Neutrophil (primary cell): ENCODE measurements around the gene ZC3H13.
"Not testable (repeated sequence)": the region's sequence is repeated elsewhere in the genome, so short reads cannot be mapped to it uniquely, and the experiment has no call there.

Source experiments
- H3K27ac ChIP-seq: fragments of 200-600 bp; sonication (generic); 2 replicates; pipeline ENCODE4 v1.5.1; 2016; ENCODE audit warnings: mild to moderate bottlenecking, moderate library complexity
- H3K27me3 ChIP-seq: fragments of 200-600 bp; sonication (generic); 2 replicates; pipeline ENCODE4 v1.6.0; 2016; ENCODE audit warnings: mild to moderate bottlenecking
- H3K36me3 ChIP-seq: fragments of 200-600 bp; sonication (generic); 2 replicates; pipeline ENCODE4 v1.5.1; 2017
- H3K4me1 ChIP-seq, 2 experiments: fragments of 200-600 bp in 1 of 2; sonication (generic) in 1 of 2; 1 replicate in 1 of 2; 2 replicates in 1 of 2; pipeline versions ENCODE4 v1.5.1 to v1.6.1; 2013 to 2016; ENCODE audit warnings: low read depth in 1 of 2, low read length in 1 of 2, mild to moderate bottlenecking in 1 of 2, moderate library complexity in 1 of 2; ENCODE audit not compliant: control insufficient read depth in 1 of 2, insufficient read depth in 1 of 2
- H3K4me3 ChIP-seq, 2 experiments: fragments of 200-600 bp in 1 of 2; sonication (generic) in 1 of 2; 1 replicate in 1 of 2; 2 replicates in 1 of 2; pipeline ENCODE4 v1.5.1; 2013 to 2016; ENCODE audit warnings: low read depth in 1 of 2, low read length in 1 of 2, mild to moderate bottlenecking in 1 of 2, moderate library complexity in 1 of 2
- H3K9me3 ChIP-seq: fragments of 200-600 bp; sonication (generic); 2 replicates; pipeline ENCODE4 v1.5.1; 2016
- TF ChIP-seq, protein P1 (sequence below): fragments of 200-600 bp; sonication (generic); IDR thresholded peaks from 2 replicates; pipeline ENCODE4 v1.5.1; 2016; ENCODE audit warnings: antibody characterized with exemption

ZC3H13 gene

DNA sequence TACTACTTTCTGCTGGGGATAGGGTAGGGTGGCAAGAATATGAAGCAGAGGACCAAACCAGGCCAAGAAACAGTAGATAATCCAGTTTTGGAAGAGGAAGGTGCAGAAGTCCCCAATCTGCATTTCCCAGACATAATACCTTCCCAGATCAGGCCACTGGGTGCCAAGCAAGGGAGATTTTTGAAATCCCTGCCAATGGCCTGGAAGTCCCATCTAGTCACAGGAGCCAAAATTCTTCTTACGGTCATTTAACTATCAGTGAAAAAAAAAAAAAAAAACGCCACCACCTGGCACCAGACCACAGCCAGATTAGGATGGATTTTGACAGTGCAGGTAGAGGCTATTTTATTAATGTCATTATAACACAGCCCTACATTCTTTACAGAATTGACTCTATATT is 57.8 kb downstream of the ZC3H13 start:
- Histone ChIP-seq H3K27me3 (no peaks in the 10 kb centered on the region), H3K27ac (no peak overlapping the region), H3K36me3 (peaks cover 10% of the 10 kb centered on the region), H3K4me3 (no peak overlapping the region), H3K4me1 (no peaks in the 10 kb centered on the region), H3K9me3 (no peaks in the 10 kb centered on the region)
- TF ChIP-seq, protein P1, sequence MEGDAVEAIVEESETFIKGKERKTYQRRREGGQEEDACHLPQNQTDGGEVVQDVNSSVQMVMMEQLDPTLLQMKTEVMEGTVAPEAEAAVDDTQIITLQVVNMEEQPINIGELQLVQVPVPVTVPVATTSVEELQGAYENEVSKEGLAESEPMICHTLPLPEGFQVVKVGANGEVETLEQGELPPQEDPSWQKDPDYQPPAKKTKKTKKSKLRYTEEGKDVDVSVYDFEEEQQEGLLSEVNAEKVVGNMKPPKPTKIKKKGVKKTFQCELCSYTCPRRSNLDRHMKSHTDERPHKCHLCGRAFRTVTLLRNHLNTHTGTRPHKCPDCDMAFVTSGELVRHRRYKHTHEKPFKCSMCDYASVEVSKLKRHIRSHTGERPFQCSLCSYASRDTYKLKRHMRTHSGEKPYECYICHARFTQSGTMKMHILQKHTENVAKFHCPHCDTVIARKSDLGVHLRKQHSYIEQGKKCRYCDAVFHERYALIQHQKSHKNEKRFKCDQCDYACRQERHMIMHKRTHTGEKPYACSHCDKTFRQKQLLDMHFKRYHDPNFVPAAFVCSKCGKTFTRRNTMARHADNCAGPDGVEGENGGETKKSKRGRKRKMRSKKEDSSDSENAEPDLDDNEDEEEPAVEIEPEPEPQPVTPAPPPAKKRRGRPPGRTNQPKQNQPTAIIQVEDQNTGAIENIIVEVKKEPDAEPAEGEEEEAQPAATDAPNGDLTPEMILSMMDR = no peak

DNA sequence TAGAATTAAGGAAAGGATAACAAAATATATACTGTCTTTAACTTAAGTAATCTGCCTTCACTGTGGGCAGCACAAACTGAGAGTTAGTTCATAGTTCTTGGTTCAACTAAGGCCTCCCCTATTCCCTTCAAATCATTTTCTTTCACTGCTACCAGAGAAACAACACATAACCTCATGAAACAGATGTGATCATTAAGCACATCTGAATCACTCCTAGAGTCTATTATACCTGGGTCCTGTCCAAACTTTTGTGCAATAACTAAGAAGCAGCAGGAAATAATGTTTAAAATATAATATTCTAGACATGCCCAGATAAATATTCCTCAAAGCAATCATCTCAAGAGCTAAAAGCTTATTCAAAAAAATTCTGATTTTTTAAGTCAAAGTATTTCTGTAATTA is 62.9 kb downstream of the ZC3H13 start:
- Histone ChIP-seq H3K4me3 (no peak overlapping the region), H3K9me3 (no peaks in the 10 kb centered on the region), H3K27ac (no peak overlapping the region), H3K36me3 (peaks cover 47% of the 10 kb centered on the region), H3K27me3 (no peaks in the 10 kb centered on the region), H3K4me1 (no peaks in the 10 kb centered on the region)
- TF ChIP-seq, protein P1 = no peak

DNA sequence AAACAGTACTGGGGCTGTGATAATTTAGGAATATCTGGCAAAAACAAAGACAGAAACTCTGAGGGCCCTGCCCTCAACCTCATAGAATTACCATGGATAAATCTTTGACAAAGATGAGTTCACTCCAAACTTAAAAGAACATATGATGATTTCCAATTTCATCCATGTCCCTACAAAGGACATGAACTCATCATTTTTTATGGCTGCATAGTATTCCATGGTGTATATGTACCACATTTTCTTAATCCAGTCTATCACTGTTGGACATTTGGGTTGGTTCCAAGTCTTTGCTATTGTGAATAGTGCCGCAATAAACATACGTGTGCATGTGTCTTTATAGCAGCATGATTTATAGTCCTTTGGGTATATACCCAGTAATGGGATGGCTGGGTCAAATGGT is 71.4 kb downstream of the ZC3H13 start:
- not testable (repeated sequence) for H3K4me1 ChIP-seq, H3K9me3 ChIP-seq, H3K27ac ChIP-seq, H3K4me3 ChIP-seq, H3K27me3 ChIP-seq
- peaks cover 34% of the 10 kb centered on the region for H3K36me3 ChIP-seq

DNA sequence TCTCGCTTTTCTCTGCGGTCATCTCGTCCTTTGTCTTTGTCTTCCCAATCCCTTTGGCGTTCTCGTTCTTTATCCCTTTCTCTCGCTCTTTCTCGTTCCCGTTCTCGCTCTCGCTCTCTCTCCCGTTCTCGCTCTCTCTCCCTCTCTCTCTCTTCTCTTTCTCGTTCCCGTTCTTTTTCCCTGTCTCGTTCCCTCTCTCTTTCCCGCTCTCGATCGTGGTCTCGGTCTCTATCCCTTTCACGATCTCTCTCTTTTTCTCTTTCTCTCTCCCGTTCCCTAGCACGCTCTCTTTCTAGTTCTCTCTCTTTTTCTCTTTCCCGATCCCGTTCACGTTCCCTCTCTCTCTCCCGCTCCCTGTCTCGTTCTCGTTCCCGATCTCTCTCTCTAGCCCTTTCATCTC is 77.2 kb downstream of the ZC3H13 start:
- TF ChIP-seq, protein P1 = no peak
- Histone ChIP-seq H3K36me3 (peaks cover 47% of the 10 kb centered on the region), H3K27me3 (no peaks in the 10 kb centered on the region), H3K4me1 (no peaks in the 10 kb centered on the region), H3K4me3 (no peak overlapping the region), H3K27ac (no peak overlapping the region), H3K9me3 (no peaks in the 10 kb centered on the region)

DNA sequence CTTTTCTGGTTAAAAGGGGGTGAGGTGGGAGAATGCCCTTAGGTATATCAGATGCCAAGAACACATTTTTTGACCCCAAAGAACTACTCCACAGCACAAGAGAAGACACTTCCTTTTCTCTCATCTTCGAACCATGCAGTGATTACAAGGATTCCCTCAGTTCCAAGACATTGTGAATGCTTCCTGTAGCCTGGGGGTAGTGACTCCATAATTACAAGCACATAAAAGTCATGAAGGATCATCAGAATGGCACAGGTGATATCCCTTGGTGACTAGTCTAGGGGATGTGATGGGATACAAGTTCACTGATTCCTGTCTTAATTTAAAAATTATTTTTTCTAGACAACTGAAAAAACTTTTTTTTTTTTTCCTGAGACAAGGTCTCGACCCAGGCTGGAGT is 78.0 kb downstream of the ZC3H13 start:
- Histone ChIP-seq H3K27ac (no peak overlapping the region), H3K27me3 (no peaks in the 10 kb centered on the region), H3K9me3 (no peaks in the 10 kb centered on the region), H3K36me3 (peaks cover 51% of the 10 kb centered on the region), H3K4me1 (no peaks in the 10 kb centered on the region), H3K4me3 (no peak overlapping the region)
- TF ChIP-seq, protein P1 = no peak

DNA sequence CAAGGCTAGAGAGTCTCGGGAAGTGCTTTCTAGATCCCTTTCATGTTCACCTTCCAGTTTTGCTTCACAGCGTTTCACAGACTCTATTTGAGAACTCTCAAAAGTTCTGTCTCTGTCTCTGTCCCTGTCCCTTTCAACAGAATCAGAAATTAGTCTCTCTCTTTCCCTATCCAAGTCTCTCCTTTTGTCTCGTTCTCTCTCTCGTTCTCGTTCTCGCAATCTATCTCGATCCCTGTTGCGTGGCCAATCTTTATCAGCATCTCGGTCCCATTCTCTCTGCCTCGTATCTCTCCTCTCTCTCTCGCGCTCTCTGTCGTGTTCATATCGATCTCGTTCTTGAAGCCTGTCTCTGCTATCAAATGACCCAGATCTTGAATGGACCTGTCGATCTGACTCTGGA is 85.0 kb downstream of the ZC3H13 start:
- Histone ChIP-seq H3K27ac (no peak overlapping the region), H3K36me3 (peaks cover 73% of the 10 kb centered on the region), H3K27me3 (no peaks in the 10 kb centered on the region), H3K9me3 (no peaks in the 10 kb centered on the region), H3K4me3 (no peak overlapping the region), H3K4me1 (no peaks in the 10 kb centered on the region)
- TF ChIP-seq, protein P1 = no peak
